BJ (cell line): ENCODE measurements around the gene MARCO. TPM values are rescaled to one million over a fixed set of nuclear protein-coding genes. Genes with fewer than 3 reads are reported as not detected.

Source experiments
- CTCF ChIA-PET: fragments of 350-600 bp; formaldehyde crosslinking; extraction: SDS; loops from one replicate; lab custom pipeline; 2021; ENCODE audit warnings: antibody characterized with exemption, inconsistent platforms; lab: Yijun Ruan, JAX
- POLR2A ChIA-PET: fragments of 300-600 bp; sonication (Branson Sonifier 250); formaldehyde crosslinking; extraction: SDS; loops from one replicate; lab custom pipeline; 2021; ENCODE audit warnings: antibody characterized with exemption; lab: Charles Lee
- DNase-seq: peaks from one replicate; pipeline ENCODE4 v3.0.0-alpha.2; 2011; ENCODE audit warnings: low read depth
- H3K27me3 ChIP-seq: 2 replicates; pipeline ENCODE4 v1.6.0; 2011; ENCODE audit warnings: low read length; ENCODE audit not compliant: control insufficient read depth, insufficient read depth
- H3K36me3 ChIP-seq: 2 replicates; pipeline ENCODE4 v1.5.1; 2011; ENCODE audit warnings: low read length; ENCODE audit not compliant: control insufficient read depth, insufficient read depth
- H3K4me3 ChIP-seq: 2 replicates; pipeline ENCODE4 v1.5.1; 2011; ENCODE audit warnings: low read depth, mild to moderate bottlenecking, control low read depth, low read length
- polyA plus RNA-seq: library from polyadenylated mRNA; depleted of rRNA; stranded (reverse); fragments of >200 nt; gene quantifications from 2 replicates; pipeline ENCODE4 v1.2.3, GENCODE V29; 2011
- TF ChIP-seq, protein P1 (sequence below): IDR thresholded peaks from 2 replicates; pipeline ENCODE4 v1.5.1; 2011; ENCODE audit warnings: low read depth, mild to moderate bottlenecking, control low read depth, inconsistent platforms, low read length, moderate library complexity; ENCODE audit not compliant: insufficient read depth

Gene MARCO
- polyA plus RNA-seq, 1 experiment: not detected

DNA sequence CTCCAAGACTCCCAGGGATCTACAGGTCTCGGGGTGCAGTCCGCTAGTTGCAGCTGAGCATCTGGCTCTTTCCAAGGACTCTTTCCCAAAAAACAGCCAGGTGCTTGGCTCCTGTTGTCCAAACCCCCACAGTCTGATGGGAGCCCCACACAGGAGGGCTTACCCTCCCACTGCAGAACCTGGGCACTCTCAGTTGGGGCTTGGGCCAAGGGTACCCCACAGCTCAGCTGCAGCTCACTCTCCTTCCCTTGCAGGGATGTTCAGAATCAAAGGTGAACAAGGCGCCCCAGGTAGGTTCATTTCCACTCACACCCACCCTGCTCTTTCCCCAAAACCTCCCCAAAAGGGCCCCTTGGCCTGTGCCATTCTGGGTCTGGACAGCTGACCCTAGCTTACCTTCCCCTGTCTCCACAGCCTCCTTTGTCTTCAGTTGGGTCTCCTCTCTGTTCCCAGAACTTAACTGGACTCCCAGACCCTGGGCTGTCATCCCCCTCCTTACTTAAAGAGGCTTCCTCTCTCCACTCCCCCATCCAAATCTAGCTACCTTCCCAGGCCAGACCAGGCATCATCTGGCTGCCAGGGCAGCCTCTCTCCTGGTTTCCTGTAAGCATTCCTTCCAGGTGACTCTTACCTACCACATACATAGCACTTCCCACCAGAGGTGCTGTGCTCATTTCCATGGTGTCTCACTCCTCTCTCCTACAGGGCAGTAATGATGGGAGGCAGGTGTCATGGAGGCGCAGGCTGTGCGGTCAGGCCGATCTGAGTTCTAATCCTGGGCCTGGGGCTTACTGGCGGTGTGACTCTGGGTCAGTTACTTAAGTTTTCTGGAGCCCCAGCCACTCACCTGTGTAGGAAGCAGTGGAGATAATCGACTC is 29.5 kb downstream of the MARCO start:
- DNase-seq: no peak
- TF ChIP-seq, protein P1, sequence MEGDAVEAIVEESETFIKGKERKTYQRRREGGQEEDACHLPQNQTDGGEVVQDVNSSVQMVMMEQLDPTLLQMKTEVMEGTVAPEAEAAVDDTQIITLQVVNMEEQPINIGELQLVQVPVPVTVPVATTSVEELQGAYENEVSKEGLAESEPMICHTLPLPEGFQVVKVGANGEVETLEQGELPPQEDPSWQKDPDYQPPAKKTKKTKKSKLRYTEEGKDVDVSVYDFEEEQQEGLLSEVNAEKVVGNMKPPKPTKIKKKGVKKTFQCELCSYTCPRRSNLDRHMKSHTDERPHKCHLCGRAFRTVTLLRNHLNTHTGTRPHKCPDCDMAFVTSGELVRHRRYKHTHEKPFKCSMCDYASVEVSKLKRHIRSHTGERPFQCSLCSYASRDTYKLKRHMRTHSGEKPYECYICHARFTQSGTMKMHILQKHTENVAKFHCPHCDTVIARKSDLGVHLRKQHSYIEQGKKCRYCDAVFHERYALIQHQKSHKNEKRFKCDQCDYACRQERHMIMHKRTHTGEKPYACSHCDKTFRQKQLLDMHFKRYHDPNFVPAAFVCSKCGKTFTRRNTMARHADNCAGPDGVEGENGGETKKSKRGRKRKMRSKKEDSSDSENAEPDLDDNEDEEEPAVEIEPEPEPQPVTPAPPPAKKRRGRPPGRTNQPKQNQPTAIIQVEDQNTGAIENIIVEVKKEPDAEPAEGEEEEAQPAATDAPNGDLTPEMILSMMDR: no peak
- Histone ChIP-seq H3K36me3 (no peaks in the 10 kb centered on the region), H3K27me3 (no peaks in the 10 kb centered on the region), H3K4me3 (no peak overlapping the region)
- ChIA-PET POLR2A (no interaction called here), CTCF (no interaction called here)

DNA sequence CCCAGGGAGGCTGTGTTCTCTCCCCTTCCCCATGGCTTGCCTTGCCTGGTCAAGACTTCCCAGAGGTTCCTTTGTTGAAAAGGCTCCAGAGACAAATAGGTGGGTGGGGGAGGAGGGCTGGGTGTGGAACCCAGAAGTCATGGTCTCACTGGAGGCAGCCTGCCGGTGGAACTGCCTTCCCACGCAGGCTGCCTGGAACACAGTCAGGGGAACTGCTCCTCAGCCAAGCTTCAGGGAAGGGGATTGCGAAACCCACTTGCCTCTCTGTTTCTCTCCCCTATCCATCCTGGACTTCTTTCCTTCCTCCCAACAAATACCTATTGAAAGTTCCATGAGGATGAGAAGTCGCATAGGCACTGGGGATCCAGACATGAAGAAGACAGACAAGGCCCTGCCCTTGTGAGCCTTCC is 31.6 kb downstream of the MARCO start:
- Histone ChIP-seq H3K27me3 (no peaks in the 10 kb centered on the region), H3K4me3 (no peak overlapping the region), H3K36me3 (no peaks in the 10 kb centered on the region)
- CTCF ChIA-PET: no interaction called here
- DNase-seq: no peak
- POLR2A ChIA-PET: interaction anchor here (0.7 kb wide), 1 partner anchor 886 kb away, joined by 3 read pairs; the partner anchor contains the start of gene INSIG2
- TF ChIP-seq, protein P1: no peak

DNA sequence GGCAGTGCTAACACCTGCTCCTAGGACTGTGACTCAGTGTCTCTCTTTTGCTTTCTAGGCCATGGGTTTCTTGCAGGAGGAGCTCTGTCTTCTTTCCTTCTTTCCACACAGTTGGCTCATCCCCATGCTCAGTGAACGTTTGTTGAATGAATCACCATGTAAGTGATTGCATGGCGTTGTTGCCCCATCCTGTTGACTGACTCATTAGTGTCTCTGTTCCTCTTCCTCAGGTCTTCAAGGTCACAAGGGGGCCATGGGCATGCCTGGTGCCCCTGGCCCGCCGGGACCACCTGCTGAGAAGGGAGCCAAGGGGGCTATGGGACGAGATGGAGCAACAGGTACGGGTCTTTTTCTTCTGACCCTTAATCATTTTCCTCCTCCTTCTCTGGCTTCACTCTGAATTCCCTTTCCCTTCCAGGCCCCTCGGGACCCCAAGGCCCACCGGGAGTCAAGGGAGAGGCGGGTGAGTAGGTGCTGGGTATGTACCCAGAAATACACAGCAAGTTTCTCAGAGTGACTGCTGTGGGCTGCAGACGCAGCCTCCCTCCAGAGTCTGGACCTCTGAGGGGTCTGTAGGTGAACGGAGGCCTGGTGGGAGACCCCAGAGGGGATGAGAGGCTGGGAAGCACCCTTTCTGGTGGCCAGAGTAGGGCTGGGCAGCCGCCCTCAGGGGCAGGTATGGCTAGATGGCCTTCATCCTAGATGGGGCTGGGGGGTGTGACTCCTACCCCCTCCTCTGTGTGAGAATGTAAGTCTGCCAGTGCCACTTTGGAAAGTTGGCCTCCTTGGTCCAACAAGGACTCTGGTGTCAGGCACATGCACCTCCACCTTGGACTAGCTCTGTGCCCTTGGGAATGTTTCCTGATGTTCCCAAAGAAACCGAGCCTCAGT is 32.4 kb downstream of the MARCO start:
- Histone ChIP-seq H3K27me3 (no peaks in the 10 kb centered on the region), H3K36me3 (no peaks in the 10 kb centered on the region), H3K4me3 (no peak overlapping the region)
- ChIA-PET CTCF (no interaction called here), POLR2A (no interaction called here)
- TF ChIP-seq, protein P1: no peak
- peak; percentile 0 for DNase-seq

DNA sequence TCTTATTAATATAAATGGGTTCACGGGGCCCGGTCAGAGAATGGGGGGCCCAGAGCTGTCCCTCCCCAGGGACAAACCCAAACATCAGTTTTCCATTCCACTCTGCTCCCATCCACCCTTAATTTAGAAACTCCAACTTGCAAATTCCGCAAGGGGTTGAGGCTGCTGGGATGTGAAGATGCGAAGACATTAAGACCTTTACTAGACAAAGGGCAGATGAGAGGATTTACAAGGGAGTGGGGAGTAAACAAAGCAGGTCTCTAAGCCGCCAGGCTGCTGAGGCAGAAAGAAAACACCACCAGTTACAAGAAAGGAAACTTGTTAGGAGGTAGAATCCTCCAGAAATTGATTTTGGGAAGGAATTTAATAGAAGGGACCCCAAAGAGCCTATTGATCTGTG is 33.1 kb downstream of the MARCO start:
- CTCF ChIA-PET: no interaction called here
- TF ChIP-seq, protein P1: no peak
- Histone ChIP-seq H3K4me3 (no peak overlapping the region), H3K36me3 (no peaks in the 10 kb centered on the region), H3K27me3 (no peaks in the 10 kb centered on the region)
- POLR2A ChIA-PET: no interaction called here
- DNase-seq: no peak

DNA sequence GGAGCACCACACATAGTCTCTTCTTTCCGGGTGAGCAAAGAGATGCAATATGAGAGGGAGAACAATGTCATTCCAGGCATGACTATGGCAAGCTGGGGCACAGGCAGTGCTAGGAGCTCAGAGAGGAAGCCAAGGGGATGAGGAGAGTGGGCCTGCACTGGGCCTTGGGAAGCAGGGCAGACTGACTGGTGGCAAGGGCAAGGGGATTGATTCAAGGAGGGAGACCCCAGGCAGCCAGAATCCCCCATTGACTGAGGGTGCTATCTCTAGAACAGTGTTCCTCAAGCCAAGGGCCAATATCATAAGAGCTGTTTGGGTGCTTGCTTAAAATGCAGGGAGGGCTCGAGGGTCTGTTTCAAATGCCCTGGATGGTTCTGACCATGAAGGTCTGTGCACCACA is 36.1 kb downstream of the MARCO start:
- Histone ChIP-seq H3K36me3 (no peaks in the 10 kb centered on the region), H3K4me3 (no peak overlapping the region), H3K27me3 (no peaks in the 10 kb centered on the region)
- DNase-seq: no peak
- CTCF ChIA-PET: no interaction called here
- TF ChIP-seq, protein P1: no peak
- POLR2A ChIA-PET: no interaction called here
